AG04450 (cell line): ENCODE measurements around the gene FLYWCH1. TPM values are rescaled to one million over a fixed set of nuclear protein-coding genes. Genes with fewer than 3 reads are reported as not detected.

ENCODE experiments used
- CTCF ChIA-PET: fragments of 300-600, 350-600 bp; formaldehyde crosslinking; extraction: SDS; loops from one replicate; lab custom pipeline; 2022; ENCODE audit warnings: antibody characterized with exemption, inconsistent platforms; lab: Charles Lee
- POLR2A ChIA-PET: fragments of 350-600 bp; formaldehyde crosslinking; extraction: SDS; loops from one replicate; lab custom pipeline; 2021; ENCODE audit warnings: antibody characterized with exemption, inconsistent platforms; lab: Yijun Ruan, JAX
- DNase-seq: peaks from one replicate; pipeline ENCODE4 v3.0.0-alpha.2; 2011; ENCODE audit warnings: low read depth, low spot score
- H3K27ac ChIP-seq: one replicate; pipeline ENCODE4 v1.5.1; 2012; ENCODE audit warnings: low read depth, low read length, control low read depth
- H3K27me3 ChIP-seq: one replicate; pipeline ENCODE4 v1.6.0; 2012; ENCODE audit warnings: low read length; ENCODE audit not compliant: control insufficient read depth, insufficient read depth
- H3K4me3 ChIP-seq: 2 replicates; pipeline ENCODE4 v1.5.1; 2011; ENCODE audit warnings: mild to moderate bottlenecking, low read depth, low read length, control low read depth
- H3K9me3 ChIP-seq: 2 replicates; pipeline ENCODE4 v1.5.1; 2012; ENCODE audit warnings: low read length; ENCODE audit not compliant: control insufficient read depth, insufficient read depth
- polyA plus RNA-seq: library from polyadenylated mRNA; depleted of rRNA; stranded (reverse); fragments of >200 nt; gene quantifications from 2 replicates; pipeline ENCODE4 v1.2.3, GENCODE V29; 2011
- TF ChIP-seq, protein P1 (sequence below): IDR thresholded peaks from 2 replicates; pipeline ENCODE4 v1.5.1; 2011; ENCODE audit warnings: low read depth, low read length, control low read depth, inconsistent platforms

Gene FLYWCH1
- polyA plus RNA-seq, 1 experiment, result 15.1 TPM

DNA sequence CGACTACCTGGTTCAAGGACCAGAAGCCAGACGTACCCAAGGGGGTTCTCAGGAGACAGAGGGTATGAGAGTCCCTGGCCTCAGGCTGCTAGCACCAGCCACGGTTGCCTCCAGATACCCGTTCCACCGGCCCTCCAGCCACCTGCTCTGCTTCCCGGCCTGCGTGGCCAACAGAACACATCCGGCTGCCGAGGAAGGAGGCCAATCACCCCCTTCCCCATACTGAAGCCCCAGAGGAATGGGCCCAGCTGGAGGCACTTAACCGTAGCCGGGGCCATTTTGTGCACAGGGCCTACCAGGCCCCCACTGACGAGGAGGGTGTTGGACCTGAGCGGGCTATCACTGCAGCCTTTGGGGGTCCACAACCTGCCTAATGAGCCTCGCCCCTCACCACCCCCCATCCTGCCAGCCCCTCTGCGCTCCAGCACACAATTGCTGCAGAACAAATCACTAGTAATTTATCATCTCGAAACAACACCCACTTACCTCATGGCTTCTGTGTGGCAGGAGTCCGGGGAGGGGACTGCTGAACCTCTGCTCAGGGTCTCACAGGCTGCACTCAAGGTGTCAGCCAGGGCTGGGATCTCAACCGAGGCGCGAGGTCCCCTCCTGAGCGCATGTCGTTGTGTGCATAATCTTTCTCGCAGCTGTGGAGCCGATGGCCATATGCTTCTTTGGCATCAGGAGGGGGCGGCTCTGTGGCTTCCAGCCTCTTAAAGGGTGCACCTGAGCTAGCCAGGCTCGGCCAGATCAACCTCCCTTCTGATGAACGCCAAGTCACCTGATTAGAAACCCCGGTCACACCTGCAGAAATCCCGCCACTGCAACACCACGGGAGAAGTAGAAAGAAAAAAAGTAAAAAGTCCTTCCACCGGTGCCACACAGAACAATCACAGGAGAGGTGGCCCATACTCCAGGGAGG lies 42.2 kb downstream of the FLYWCH1 start:
- CTCF ChIA-PET, result no interaction called here
- Histone ChIP-seq H3K27me3 (peaks cover 30% of the 10 kb centered on the region), H3K27ac (no peak overlapping the region), H3K4me3 (no peak overlapping the region), H3K9me3 (no peaks in the 10 kb centered on the region; the same call in 1 of the 2 replicates)
- POLR2A ChIA-PET, result no interaction called here
- TF ChIP-seq, protein P1, sequence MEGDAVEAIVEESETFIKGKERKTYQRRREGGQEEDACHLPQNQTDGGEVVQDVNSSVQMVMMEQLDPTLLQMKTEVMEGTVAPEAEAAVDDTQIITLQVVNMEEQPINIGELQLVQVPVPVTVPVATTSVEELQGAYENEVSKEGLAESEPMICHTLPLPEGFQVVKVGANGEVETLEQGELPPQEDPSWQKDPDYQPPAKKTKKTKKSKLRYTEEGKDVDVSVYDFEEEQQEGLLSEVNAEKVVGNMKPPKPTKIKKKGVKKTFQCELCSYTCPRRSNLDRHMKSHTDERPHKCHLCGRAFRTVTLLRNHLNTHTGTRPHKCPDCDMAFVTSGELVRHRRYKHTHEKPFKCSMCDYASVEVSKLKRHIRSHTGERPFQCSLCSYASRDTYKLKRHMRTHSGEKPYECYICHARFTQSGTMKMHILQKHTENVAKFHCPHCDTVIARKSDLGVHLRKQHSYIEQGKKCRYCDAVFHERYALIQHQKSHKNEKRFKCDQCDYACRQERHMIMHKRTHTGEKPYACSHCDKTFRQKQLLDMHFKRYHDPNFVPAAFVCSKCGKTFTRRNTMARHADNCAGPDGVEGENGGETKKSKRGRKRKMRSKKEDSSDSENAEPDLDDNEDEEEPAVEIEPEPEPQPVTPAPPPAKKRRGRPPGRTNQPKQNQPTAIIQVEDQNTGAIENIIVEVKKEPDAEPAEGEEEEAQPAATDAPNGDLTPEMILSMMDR, result no peak
- DNase-seq, result no peak

DNA sequence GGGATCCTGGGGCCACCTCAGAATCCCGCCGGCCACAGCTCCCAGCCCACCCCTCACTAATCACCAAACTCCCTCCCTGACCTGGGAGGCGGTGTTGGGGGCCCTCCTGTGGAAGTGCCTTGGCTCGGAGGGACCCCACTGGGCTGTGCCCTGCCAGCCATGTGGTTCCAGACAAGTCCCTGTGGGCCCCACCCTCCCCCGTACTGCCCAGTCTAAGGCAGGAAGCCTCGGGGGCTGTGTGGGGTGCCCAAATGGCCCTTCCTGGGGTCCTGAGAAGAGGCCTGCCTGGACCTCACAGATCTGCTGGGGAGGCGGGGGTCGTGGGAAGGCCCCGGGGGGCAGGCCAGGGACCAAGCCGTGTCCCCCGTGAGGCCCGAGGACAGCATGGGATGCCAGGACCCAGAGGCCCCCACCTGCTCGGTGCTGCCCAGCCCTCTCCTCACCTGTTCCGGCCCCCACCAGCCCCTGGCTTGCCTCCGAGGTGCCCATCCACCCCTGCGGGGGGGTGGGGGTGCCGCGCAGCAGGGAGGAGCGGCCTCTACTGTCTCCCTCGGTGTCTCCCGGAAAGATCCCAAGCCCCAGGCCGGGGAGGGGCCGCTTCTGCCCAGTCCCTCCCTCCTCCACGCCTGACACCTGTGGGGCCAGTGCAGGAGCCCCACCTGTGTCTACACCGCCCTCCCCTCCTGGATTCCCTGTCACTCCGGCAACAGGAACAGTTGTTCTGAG lies 43.1 kb downstream of the FLYWCH1 start:
- no peak for DNase-seq
- Histone ChIP-seq H3K27ac (no peak overlapping the region), H3K27me3 (peaks cover 30% of the 10 kb centered on the region), H3K9me3 (no peaks in the 10 kb centered on the region; the same call in 1 of the 2 replicates), H3K4me3 (no peak overlapping the region)
- CTCF ChIA-PET, result no interaction called here
- TF ChIP-seq, protein P1, result no peak
- POLR2A ChIA-PET, result no interaction called here

DNA sequence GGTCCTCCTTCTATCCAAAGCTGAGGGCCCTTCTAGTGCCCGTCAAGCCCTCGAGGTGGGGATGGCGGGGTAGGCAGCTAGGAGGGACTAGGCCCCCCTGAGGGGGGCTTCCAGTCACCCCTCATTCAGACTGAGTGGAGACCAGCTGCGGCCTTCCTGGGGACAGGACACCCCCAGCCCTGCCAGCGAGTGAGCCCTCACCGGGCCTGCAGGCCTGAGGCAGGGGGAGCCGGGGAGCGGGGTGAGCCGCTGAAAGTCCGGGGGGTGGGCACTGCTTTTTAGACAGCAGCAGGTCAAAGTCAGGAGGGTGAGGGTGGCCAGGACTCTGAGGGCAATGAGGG lies 43.7 kb downstream of the FLYWCH1 start:
- POLR2A ChIA-PET, result no interaction called here
- H3K27me3 ChIP-seq, result peaks cover 30% of the 10 kb centered on the region

DNA sequence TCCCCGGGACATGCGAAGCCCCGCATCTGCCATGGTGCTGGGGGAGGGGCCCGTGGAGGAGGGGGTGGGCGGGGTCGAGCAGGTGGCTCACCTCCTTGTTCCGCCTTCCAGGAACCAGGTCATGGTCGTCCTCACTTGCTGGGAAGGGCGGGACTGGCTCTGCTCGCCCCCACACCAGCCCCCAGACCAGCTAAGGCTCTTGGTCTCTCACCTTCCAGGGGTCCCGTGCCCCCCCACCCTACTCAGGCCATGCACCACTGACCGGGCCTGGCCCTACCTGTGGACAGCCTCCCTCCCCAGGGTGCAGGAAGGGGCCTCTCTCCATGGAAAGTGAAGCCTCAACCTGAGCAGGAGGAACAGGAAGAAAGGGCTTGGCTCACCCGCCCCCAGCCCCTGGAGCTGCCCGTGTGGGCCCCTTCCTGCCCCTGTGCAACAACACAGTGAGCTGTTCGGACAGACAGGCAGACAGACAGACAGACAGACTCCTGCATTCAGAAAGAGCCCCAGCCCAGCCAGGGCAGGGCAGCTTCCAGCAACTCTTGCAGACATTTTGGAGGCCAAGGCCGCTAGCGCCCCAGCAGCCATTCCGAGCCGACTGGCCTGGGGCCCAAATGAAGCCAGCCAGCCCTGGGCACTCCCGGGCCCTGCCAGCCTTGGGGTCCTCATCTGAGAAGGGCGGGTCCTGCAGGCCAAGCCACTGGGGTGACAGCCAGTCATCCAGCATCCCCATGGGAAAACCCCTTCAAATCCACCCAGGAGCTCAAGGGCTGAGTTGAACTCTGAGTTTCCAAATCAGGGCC lies 44.2 kb downstream of the FLYWCH1 start:
- CTCF ChIA-PET, result interaction anchor here (0.9 kb wide), 1 partner anchor 29 kb away, joined by 3 read pairs; no protein-coding TSS in a partner anchor

More for the DNA sequence above, 43.7 kb downstream of the FLYWCH1 start:
- CTCF ChIA-PET, result no interaction called here
- DNase-seq, result no peak
- TF ChIP-seq, protein P1, result no peak
- H3K27ac ChIP-seq, result no peak overlapping the region
- no peaks in the 10 kb centered on the region; the same call in 1 of the 2 replicates for H3K9me3 ChIP-seq
- no peak overlapping the region for H3K4me3 ChIP-seq

More for the DNA sequence above, 44.2 kb downstream of the FLYWCH1 start:
- Histone ChIP-seq H3K9me3 (no peaks in the 10 kb centered on the region; the same call in 1 of the 2 replicates), H3K27me3 (peaks cover 30% of the 10 kb centered on the region), H3K27ac (no peak overlapping the region), H3K4me3 (no peak overlapping the region)
- DNase-seq, result no peak
- TF ChIP-seq, protein P1, result no peak
- POLR2A ChIA-PET, result no interaction called here
